ENCODE results near the gene USP53.

DNA sequence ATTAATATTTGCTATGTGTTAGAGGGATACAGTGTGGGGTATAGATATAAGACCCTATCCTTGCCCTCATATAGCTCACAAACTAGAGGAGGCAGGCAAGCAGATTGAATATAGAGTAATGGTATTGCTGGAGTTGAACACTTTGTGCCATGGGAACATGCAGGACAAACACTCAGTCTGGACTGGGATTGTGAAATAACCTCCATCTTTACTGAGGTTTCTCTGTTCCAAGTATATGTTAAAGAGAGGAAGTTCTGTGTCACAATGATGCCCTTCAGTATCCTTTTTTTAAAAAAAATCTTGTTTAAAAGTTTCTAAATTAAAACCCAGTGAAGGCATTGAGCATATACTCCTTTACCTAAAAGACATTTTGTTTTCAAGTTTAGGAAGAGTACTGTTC, 100.7 kb downstream of the USP53 start:
- TF ChIP-seq GATA2 (IDR thresholded peaks at IDR 0.05; ENCODE audit: low read depth, low read length) (no peak), GATA3 (IDR thresholded peaks at IDR 0.05; ENCODE audit: low read depth, low read length) (no peak)
